ENCODE measurements around the gene AK5.
"Not testable (repeated sequence)": the region's sequence is repeated elsewhere in the genome, so short reads cannot be mapped to it uniquely, and the experiment has no call there.

DNA sequence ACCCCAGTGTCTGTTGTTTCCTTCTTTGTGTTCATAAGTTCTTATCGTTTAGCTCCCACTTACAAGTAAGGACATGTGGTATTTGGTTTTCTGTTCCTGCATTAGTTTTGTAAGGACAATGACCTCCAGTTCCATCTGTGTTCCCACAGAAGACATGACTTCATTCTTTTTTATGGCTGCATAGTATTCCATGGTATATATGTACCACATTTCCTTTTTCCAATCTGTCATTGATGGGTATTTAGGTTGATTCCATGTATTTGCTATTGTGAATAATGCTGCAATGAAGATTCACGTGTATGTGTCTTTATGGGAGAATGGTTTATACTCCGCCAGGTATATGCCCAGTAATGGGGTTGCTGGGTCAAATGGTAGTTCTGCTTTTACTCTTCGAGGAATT is 127.1 kb downstream of the AK5 start:
- TF ChIP-seq, protein P1, sequence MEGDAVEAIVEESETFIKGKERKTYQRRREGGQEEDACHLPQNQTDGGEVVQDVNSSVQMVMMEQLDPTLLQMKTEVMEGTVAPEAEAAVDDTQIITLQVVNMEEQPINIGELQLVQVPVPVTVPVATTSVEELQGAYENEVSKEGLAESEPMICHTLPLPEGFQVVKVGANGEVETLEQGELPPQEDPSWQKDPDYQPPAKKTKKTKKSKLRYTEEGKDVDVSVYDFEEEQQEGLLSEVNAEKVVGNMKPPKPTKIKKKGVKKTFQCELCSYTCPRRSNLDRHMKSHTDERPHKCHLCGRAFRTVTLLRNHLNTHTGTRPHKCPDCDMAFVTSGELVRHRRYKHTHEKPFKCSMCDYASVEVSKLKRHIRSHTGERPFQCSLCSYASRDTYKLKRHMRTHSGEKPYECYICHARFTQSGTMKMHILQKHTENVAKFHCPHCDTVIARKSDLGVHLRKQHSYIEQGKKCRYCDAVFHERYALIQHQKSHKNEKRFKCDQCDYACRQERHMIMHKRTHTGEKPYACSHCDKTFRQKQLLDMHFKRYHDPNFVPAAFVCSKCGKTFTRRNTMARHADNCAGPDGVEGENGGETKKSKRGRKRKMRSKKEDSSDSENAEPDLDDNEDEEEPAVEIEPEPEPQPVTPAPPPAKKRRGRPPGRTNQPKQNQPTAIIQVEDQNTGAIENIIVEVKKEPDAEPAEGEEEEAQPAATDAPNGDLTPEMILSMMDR (IDR thresholded peaks at IDR 0.05) = not testable (repeated sequence)
- not testable (repeated sequence) for TF ChIP-seq SIN3A (IDR thresholded peaks at IDR 0.05; ENCODE audit: borderline replicate concordance, insufficient read depth, low read depth, low read length)
- TF ChIP-seq, protein P2, sequence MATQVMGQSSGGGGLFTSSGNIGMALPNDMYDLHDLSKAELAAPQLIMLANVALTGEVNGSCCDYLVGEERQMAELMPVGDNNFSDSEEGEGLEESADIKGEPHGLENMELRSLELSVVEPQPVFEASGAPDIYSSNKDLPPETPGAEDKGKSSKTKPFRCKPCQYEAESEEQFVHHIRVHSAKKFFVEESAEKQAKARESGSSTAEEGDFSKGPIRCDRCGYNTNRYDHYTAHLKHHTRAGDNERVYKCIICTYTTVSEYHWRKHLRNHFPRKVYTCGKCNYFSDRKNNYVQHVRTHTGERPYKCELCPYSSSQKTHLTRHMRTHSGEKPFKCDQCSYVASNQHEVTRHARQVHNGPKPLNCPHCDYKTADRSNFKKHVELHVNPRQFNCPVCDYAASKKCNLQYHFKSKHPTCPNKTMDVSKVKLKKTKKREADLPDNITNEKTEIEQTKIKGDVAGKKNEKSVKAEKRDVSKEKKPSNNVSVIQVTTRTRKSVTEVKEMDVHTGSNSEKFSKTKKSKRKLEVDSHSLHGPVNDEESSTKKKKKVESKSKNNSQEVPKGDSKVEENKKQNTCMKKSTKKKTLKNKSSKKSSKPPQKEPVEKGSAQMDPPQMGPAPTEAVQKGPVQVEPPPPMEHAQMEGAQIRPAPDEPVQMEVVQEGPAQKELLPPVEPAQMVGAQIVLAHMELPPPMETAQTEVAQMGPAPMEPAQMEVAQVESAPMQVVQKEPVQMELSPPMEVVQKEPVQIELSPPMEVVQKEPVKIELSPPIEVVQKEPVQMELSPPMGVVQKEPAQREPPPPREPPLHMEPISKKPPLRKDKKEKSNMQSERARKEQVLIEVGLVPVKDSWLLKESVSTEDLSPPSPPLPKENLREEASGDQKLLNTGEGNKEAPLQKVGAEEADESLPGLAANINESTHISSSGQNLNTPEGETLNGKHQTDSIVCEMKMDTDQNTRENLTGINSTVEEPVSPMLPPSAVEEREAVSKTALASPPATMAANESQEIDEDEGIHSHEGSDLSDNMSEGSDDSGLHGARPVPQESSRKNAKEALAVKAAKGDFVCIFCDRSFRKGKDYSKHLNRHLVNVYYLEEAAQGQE (IDR thresholded peaks at IDR 0.05; ENCODE audit: insufficient read depth in 1 of 2, low read depth in 2 of 2, low read length in 1 of 2) = not testable (repeated sequence)
